Spleen (tissue), 11 donors: ENCODE measurements around the gene FOXK1. TPM values are rescaled to one million over a fixed set of nuclear protein-coding genes. Genes with fewer than 3 reads are reported as not detected.

Experiments used
- DNase-seq: peaks from one replicate; pipeline ENCODE4 v3.0.0-alpha.2; 2020
- H3K27ac ChIP-seq, 8 donors: fragments of 200-600 bp; sonication (generic) in 7 of 8; 1 replicate in 4 of 8; 2 replicates in 4 of 8; pipeline versions ENCODE4 v1.5.0 to v1.8.0; 2016 to 2021; ENCODE audit warnings: inconsistent platforms in 4 of 8, mild to moderate bottlenecking in 4 of 8, moderate library complexity in 1 of 8
- H3K27me3 ChIP-seq, 7 donors: fragments of 200-600 bp; sonication (generic) in 6 of 7; replicated peaks in 1 of 7; 1 replicate in 4 of 7; 2 replicates in 3 of 7; pipeline versions ENCODE4 v1.5.0 to v1.8.0; 2016 to 2021; ENCODE audit warnings: inconsistent platforms in 3 of 7, mild to moderate bottlenecking in 1 of 7
- H3K36me3 ChIP-seq, 6 donors: fragments of 200-600 bp; sonication (generic) in 5 of 6; 1 replicate in 4 of 6; 2 replicates in 2 of 6; pipeline versions ENCODE4 v1.5.0 to v1.8.0; 2016 to 2021; ENCODE audit warnings: inconsistent platforms in 2 of 6
- H3K4me1 ChIP-seq, 6 donors: fragments of 200-600 bp; sonication (generic) in 5 of 6; 1 replicate in 3 of 6; 2 replicates in 3 of 6; pipeline versions ENCODE4 v1.5.0 to v1.8.0; 2016 to 2021; ENCODE audit warnings: inconsistent platforms in 3 of 6
- H3K4me3 ChIP-seq, 8 donors: fragments of 200-600 bp; sonication (generic) in 7 of 8; 1 replicate in 4 of 8; 2 replicates in 4 of 8; pipeline versions ENCODE4 v1.5.0 to v1.8.0; 2016 to 2021; ENCODE audit warnings: inconsistent platforms in 4 of 8, mild to moderate bottlenecking in 4 of 8, moderate library complexity in 2 of 8
- H3K9me3 ChIP-seq, 8 donors: fragments of 200-600 bp; sonication (generic) in 7 of 8; 1 replicate in 4 of 8; 2 replicates in 4 of 8; pipeline versions ENCODE4 v1.5.0 to v1.8.0; 2016 to 2021; ENCODE audit warnings: inconsistent platforms in 4 of 8
- CTCF ChIP-seq, 11 experiments: fragments of 200-600 bp in 7 of 11; fragments of 450-650 bp in 4 of 11; sonication (generic) in 4 of 11; IDR thresholded peaks in 8 of 11; conservative IDR thresholded peaks in 3 of 11; 1 replicate in 7 of 11; 2 replicates in 4 of 11; pipeline versions ENCODE4 v1.4.0 to v1.8.0; 2016 to 2021; ENCODE audit warnings: antibody characterized with exemption in 11 of 11, inconsistent platforms in 4 of 11, mild to moderate bottlenecking in 1 of 11
- POLR2A ChIP-seq, 3 donors: fragments of 450-650 bp; IDR thresholded peaks; one replicate each; pipeline ENCODE4 v1.5.1; 2017; ENCODE audit warnings: antibody characterized with exemption in 3 of 3, mild to moderate bottlenecking in 1 of 3
- POLR2AphosphoS5 ChIP-seq, 3 donors: sonication (generic); formaldehyde crosslinking; IDR thresholded peaks; one replicate each; pipeline ENCODE4 v1.5.1; 2017; ENCODE audit warnings: antibody characterized with exemption in 3 of 3
- WGBS, 5 donors: extraction: QIAGEN DNeasy Blood & Tissue Kit in 3 of 5; methylation state at CpG; one replicate each; pipeline versions ENCODE4 v1.1.5 to v1.1.7; 2013 to 2018; 5-methylcytosine and 5-hydroxymethylcytosine counted together
- intact Hi-C: fragments of 100-400 bp; cut with DNase I; formaldehyde crosslinking; loops from one replicate; pipeline ENCODE4 v1.15.0; 2023; ENCODE audit warnings: low total_unique reads
- polyA plus RNA-seq, 3 donors: library from polyadenylated mRNA; stranded (reverse); fragments of 200-250 nt; gene quantifications; one replicate each; pipeline ENCODE4 v1.2.1, GENCODE V29; 2013
- total RNA-seq, 7 donors: library from RNA; depleted of rRNA in 3 of 7; stranded (reverse); fragments of >200 nt in 3 of 7; fragmentation: NEBNext Ultra II Directional in 4 of 7; extraction: Animal tissue kit (Norgen Biotek cat#: 25700) in 4 of 7; gene quantifications; one replicate each; pipeline versions ENCODE4 v1.1.0 to v1.2.1, GENCODE V29; 2016 to 2021
- donor health status: healthy with polysubstance abuse.
- donor health status: DM: no; HTN: no; CAD: no; lungs with moderate emphysema.
- donor health status: DM: no; HTN: no; CAD: no.
- donor health status: Bipolar disorder and iron deficiency.
- donor health status: healthy.
- donor health status: DM: no; HTN: no; CAD: no.
- donor health status: DM: yes; HTN: yes; CAD: no.

Gene FOXK1
- total and polyA plus RNA-seq, 10 donors: 2.6 to 46.0 (median 34.8) TPM

DNA sequence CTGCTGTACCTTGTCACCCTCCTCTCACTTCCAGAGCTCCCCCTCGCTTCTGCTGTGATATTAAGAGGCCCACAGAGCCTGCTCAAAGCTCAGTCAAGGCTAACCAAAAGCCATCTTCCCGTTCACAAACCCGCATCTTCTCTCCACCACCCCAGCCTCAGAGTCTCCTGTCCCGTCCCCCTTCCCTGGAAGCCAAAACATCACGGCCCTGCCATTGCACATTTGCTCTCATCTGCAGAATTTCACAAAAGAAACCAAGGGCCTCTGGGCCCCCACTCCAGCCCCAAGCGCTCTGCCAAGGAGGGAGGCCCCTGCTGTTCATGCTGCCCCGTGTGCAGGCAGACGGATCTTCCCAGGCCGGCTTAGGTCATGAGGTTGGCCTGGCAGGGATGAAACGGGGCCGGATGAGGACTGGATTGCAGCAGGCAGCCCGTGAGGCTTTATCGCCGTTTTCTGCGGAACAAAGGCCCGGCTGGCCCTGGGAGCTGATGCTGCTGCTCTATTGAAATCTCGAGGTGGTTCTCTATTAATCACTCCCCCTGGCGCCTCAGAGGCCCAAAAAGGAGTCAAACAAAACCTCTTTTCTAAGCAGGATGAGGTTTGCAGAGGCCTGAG is 31.6 kb upstream of the FOXK1 start:
- DNase-seq: no peak
- WGBS, 5 donors: 64 to 76% (median 71%) methylated on average over 17 to 18 of the region's 18 CpGs
- intact Hi-C loops: no loop called here
- Histone ChIP-seq H3K4me3 (no peak overlapping the region), H3K9me3 (peaks cover 0 to 10% (median 4%) of the 10 kb centered on the region in 8 donors), H3K27ac (no peak overlapping the region), H3K4me1 (no peaks in the 10 kb centered on the region), H3K36me3 (no peaks in the 10 kb centered on the region), H3K27me3 (no peaks in the 10 kb centered on the region)
- TF ChIP-seq CTCF (IDR thresholded peaks at IDR 0.05 in 8 of 11, conservative IDR thresholded peaks at IDR 0.05 in 3 of 11) (no peak), POLR2AphosphoS5 (IDR thresholded peaks at IDR 0.05) (no peak), POLR2A (IDR thresholded peaks at IDR 0.05) (no peak)

- TF ChIP-seq POLR2A (IDR thresholded peaks at IDR 0.05): no peak
- TF ChIP-seq POLR2AphosphoS5 (IDR thresholded peaks at IDR 0.05): no peak
- TF ChIP-seq CTCF (IDR thresholded peaks at IDR 0.05 in 8 of 11, conservative IDR thresholded peaks at IDR 0.05 in 3 of 11): no peak
- DNase-seq: no peak
- Histone ChIP-seq H3K27me3 (no peaks in the 10 kb centered on the region), H3K9me3 (peaks cover 0 to 20% (median 8%) of the 10 kb centered on the region in 8 donors), H3K36me3 (no peaks in the 10 kb centered on the region), H3K4me3 (no peak overlapping the region), H3K4me1 (no peaks in the 10 kb centered on the region), H3K27ac (no peak overlapping the region)
- 85 to 98% (median 93%) methylated on average over 5 of the region's 5 CpGs for WGBS, 5 donors
- intact Hi-C loops: no loop called here
These were observed 28.3 kb upstream of the FOXK1 start for GRCh38 chr7:4653771-4654170.

DNA sequence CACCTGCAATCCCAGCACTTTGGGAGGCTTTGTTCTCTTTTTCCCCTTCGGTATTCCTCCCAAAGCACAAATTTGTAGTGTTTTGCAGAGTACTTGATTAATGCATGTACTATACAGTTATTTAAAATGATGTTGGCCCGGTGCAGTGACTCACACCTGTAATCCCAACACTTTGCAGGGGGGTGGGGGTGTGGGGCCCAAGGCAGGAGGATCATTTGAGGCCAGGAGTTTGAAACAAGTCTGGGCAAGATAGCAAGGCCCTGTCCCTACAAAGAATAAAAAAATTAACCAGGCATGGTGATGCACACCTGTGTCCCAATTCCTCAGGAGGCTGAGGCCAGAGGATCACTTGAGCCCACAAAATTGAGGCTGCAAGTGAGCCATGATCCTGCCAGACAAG is 26.8 kb upstream of the FOXK1 start:
- Histone ChIP-seq H3K27ac (no peak overlapping the region), H3K4me3 (no peak overlapping the region), H3K4me1 (no peaks in the 10 kb centered on the region), H3K9me3 (peaks cover 0 to 31% (median 22%) of the 10 kb centered on the region in 8 donors), H3K27me3 (no peaks in the 10 kb centered on the region), H3K36me3 (no peaks in the 10 kb centered on the region)
- intact Hi-C loops: no loop called here
- no peak for TF ChIP-seq POLR2A (IDR thresholded peaks at IDR 0.05)
- no peak for DNase-seq
- whole genome bisulfite sequencing, 5 donors: 86 to 99% (median 94%) methylated on average over 2 of the region's 2 CpGs

DNA sequence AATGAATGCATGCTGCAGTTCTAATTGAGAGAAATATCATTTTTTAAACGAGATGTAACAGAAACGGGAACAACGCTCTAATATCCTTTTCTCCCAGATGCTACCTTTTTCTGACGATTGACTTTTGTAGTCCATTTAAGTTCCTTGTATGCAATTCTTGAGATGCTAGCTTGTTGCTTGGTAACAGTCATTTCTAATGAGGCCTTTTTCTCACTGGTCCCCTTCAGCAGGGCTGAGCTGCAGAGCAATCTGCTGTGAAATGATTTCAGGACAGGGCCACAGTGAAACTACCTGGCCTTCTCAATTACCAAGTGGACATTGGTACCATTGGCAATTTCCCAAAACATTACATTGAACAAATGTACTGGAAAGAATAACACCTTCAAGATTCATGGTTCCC is 26.2 kb upstream of the FOXK1 start:
- 81 to 90% (median 88%) methylated on average over 4 of the region's 4 CpGs for WGBS, 5 donors
- Histone ChIP-seq H3K27me3 (no peaks in the 10 kb centered on the region), H3K4me3 (no peak overlapping the region), H3K9me3 (peaks cover 0 to 37% (median 27%) of the 10 kb centered on the region in 8 donors), H3K27ac (no peak overlapping the region), H3K4me1 (no peaks in the 10 kb centered on the region), H3K36me3 (no peaks in the 10 kb centered on the region)
- DNase-seq: no peak
- no peak for TF ChIP-seq POLR2AphosphoS5 (IDR thresholded peaks at IDR 0.05)
- intact Hi-C loops: no loop called here

DNA sequence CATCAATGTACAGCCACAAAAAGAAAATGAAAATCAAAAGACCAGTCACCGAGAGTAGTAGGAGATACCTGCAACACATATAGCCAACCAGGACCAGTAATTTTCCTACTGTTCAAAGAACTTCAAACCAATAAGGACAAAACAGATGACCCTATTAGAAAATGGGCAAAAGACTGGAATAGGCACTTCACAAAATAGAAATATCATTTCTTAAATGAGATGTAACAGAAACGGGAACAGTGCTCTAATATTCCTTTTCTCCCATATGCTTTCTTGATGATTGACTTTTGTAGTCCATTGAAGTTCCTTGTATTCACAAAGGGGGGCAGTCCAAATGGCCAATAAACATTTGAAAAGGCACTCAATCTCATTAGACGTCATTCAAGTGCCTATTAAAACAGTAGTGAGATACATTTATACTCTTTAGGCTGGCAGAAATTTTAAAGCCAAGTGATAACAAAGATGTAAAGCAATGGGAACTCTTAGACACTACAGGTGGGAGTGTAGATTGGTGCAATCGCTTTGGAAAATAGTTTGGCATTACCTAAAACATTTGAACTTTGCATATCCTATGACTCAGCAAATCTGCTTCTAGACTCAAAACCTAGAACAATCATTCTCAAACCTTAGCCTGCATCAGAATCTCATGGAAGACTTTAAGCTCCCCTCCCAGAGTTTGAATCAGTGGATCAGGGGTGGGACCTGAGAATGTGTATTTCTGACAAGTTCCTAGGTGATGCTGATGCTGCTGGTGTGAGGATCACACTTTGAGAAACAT is 24.3 kb upstream of the FOXK1 start:
- WGBS, 5 donors: 70 to 90% (median 83%) methylated on average over 4 of the region's 4 CpGs
- TF ChIP-seq CTCF (IDR thresholded peaks at IDR 0.05 in 8 of 11, conservative IDR thresholded peaks at IDR 0.05 in 3 of 11) (no peak), POLR2AphosphoS5 (IDR thresholded peaks at IDR 0.05) (no peak), POLR2A (IDR thresholded peaks at IDR 0.05) (no peak)
- peaks cover 0 to 37% (median 27%) of the 10 kb centered on the region in 8 donors for H3K9me3 ChIP-seq
- H3K27ac ChIP-seq: no peak overlapping the region
- H3K36me3 ChIP-seq: no peaks in the 10 kb centered on the region
- DNase-seq: no peak
- H3K4me1 ChIP-seq: peaks cover 0 to 8% (median 0%) of the 10 kb centered on the region in 6 donors
- no peaks in the 10 kb centered on the region for H3K27me3 ChIP-seq
- intact Hi-C loops: no loop called here
- no peak overlapping the region for H3K4me3 ChIP-seq
